SK-N-SH (cell line): Measurements from ENCODE around the gene PIGC. TPM values are rescaled to one million over a fixed set of nuclear protein-coding genes. Genes with fewer than 3 reads are reported as not detected.

Experiments used
- CTCF ChIA-PET: fragments of 300-600, 350-600 bp; formaldehyde crosslinking; extraction: SDS; loops from one replicate; lab custom pipeline; 2021; lab: Yijun Ruan, JAX
- POLR2A ChIA-PET: fragments of 350-600 bp; sonication (Branson Sonifier 250); formaldehyde crosslinking; extraction: SDS; loops from one replicate; lab custom pipeline; 2020; ENCODE audit warnings: antibody characterized with exemption, inconsistent platforms; lab: Yijun Ruan, JAX
- DNase-seq: peaks from one replicate; pipeline ENCODE4 v3.0.0; 2012
- H2AFZ ChIP-seq: fragments of 200-600 bp; sonication (generic); 2 replicates; pipeline ENCODE4 v1.8.1; 2016; ENCODE audit warnings: antibody characterized with exemption, mild to moderate bottlenecking, low read depth
- H3F3A ChIP-seq: fragments of 200-600 bp; sonication (generic); replicated peaks from 2 replicates; pipeline ENCODE3; 2016; ENCODE audit warnings: antibody characterized with exemption, mild to moderate bottlenecking; ENCODE audit not compliant: insufficient read depth
- H3K27ac ChIP-seq, 2 experiments: fragments of 200-500 bp in 1 of 2; fragments of 200-600 bp in 1 of 2; sonication (Bioruptor generic) in 1 of 2; sonication (generic), shearing (Covaris generic) in 1 of 2; 2 replicates each; pipeline versions ENCODE4 v1.5.1 to v1.6.1; 2014 to 2016; ENCODE audit warnings: low read depth in 2 of 2, inconsistent platforms in 1 of 2, low read length in 1 of 2, mild to moderate bottlenecking in 1 of 2, mixed read lengths in 1 of 2
- H3K27me3 ChIP-seq: fragments of 200-600 bp; sonication (generic), shearing (Covaris generic); 2 replicates; pipeline ENCODE4 v1.6.1; 2016; ENCODE audit warnings: mixed run types; ENCODE audit not compliant: insufficient read depth
- H3K36me3 ChIP-seq, 2 experiments: fragments of 200-500 bp in 1 of 2; fragments of 200-600 bp in 1 of 2; sonication (Bioruptor generic) in 1 of 2; sonication (generic) in 1 of 2; replicated peaks in 1 of 2; 2 replicates each; pipeline versions ENCODE3 to v1.5.1; 2014 to 2016; ENCODE audit warnings: low read length in 1 of 2, mild to moderate bottlenecking in 1 of 2; ENCODE audit not compliant: insufficient read depth in 2 of 2, control insufficient read depth in 1 of 2
- H3K4me1 ChIP-seq, 2 experiments: fragments of 200-500 bp in 1 of 2; fragments of 200-600 bp in 1 of 2; sonication (Bioruptor generic) in 1 of 2; sonication (generic), shearing (Covaris generic) in 1 of 2; 2 replicates each; pipeline versions ENCODE4 v1.5.1 to v1.6.1; 2014 to 2016; ENCODE audit warnings: low read depth in 1 of 2, low read length in 1 of 2, mixed run types in 1 of 2; ENCODE audit not compliant: insufficient read depth in 2 of 2, control insufficient read depth in 1 of 2
- H3K4me2 ChIP-seq: fragments of 200-600 bp; sonication (generic), shearing (Covaris generic); 2 replicates; pipeline ENCODE4 v1.6.1; 2017; ENCODE audit warnings: mixed run types
- H3K4me3 ChIP-seq, 2 experiments: fragments of 200-500 bp in 1 of 2; fragments of 200-600 bp in 1 of 2; sonication (Bioruptor generic) in 1 of 2; sonication (generic), shearing (Covaris generic) in 1 of 2; 2 replicates each; pipeline versions ENCODE4 v1.5.1 to v1.8.1; 2014 to 2016; ENCODE audit warnings: low read depth in 2 of 2, inconsistent platforms in 1 of 2, low read length in 1 of 2, mild to moderate bottlenecking in 1 of 2, mixed read lengths in 1 of 2, moderate library complexity in 1 of 2
- H3K79me2 ChIP-seq: fragments of 200-600 bp; sonication (generic); 2 replicates; pipeline ENCODE4 v1.8.1; 2017; ENCODE audit warnings: mild to moderate bottlenecking; ENCODE audit not compliant: insufficient read depth
- H3K9ac ChIP-seq: fragments of 200-600 bp; sonication (generic); 2 replicates; pipeline ENCODE4 v1.6.1; 2017; ENCODE audit warnings: mixed run types
- H3K9me2 ChIP-seq: fragments of 200-600 bp; sonication (generic); 2 replicates; pipeline ENCODE4 v1.6.1; 2017; ENCODE audit warnings: mixed run types
- H3K9me3 ChIP-seq: fragments of 200-600 bp; sonication (generic); 2 replicates; pipeline ENCODE4 v1.6.1; 2017; ENCODE audit warnings: mixed run types, mild to moderate bottlenecking, moderate library complexity
- H4K20me1 ChIP-seq: fragments of 200-600 bp; sonication (generic); 2 replicates; pipeline ENCODE4 v1.6.1; 2017; ENCODE audit warnings: mild to moderate bottlenecking, mixed run types; ENCODE audit not compliant: insufficient read depth
- EZH2phosphoT487 ChIP-seq: fragments of 200-600 bp; sonication (generic); IDR thresholded peaks from 2 replicates; pipeline ENCODE4 v1.6.1; 2017; ENCODE audit warnings: low read depth, mixed run types, mild to moderate bottlenecking, antibody characterized with exemption, moderate library complexity, borderline replicate concordance
- FOSL2 ChIP-seq: IDR thresholded peaks from 2 replicates; pipeline ENCODE4 v1.4.0; 2012; ENCODE audit warnings: low read depth, mild to moderate bottlenecking, moderate library complexity, borderline replicate concordance
- FOXJ3 ChIP-seq: sonication (generic); formaldehyde crosslinking; IDR thresholded peaks from 2 replicates; pipeline ENCODE4 v1.5.1; 2020; ENCODE audit warnings: mild to moderate bottlenecking, missing genetic modification reagents
- GABPA ChIP-seq: IDR thresholded peaks from 2 replicates; pipeline ENCODE4 v1.4.0; 2012; ENCODE audit warnings: low read depth, mild to moderate bottlenecking
- GATA2 ChIP-seq: sonication (generic); formaldehyde crosslinking; IDR thresholded peaks from 2 replicates; pipeline ENCODE4 v1.5.0; 2020; ENCODE audit warnings: mild to moderate bottlenecking, missing genetic modification reagents
- JUND ChIP-seq: IDR thresholded peaks from 2 replicates; pipeline ENCODE4 v1.4.0; 2012
- NRF1 ChIP-seq: IDR thresholded peaks from 2 replicates; pipeline ENCODE4 v1.6.1; 2012; ENCODE audit warnings: low read depth, mild to moderate bottlenecking, low read length
- RAD21 ChIP-seq: IDR thresholded peaks from 2 replicates; pipeline ENCODE4 v1.6.1; 2012; ENCODE audit warnings: mild to moderate bottlenecking, low read length
- RXRA ChIP-seq: IDR thresholded peaks from 2 replicates; pipeline ENCODE4 v1.4.0; 2012; ENCODE audit warnings: low read depth, mild to moderate bottlenecking, borderline replicate concordance
- SMC3 ChIP-seq: IDR thresholded peaks from 2 replicates; pipeline ENCODE4 v1.6.1; 2012; ENCODE audit warnings: low read depth, low read length, improper control_type of control experiment
- TCF12 ChIP-seq: IDR thresholded peaks from 2 replicates; pipeline ENCODE4 v1.4.0; 2012
- WGBS: methylation state at CpG from one replicate; pipeline ENCODE4 v1.1.6; 2017; ENCODE audit warnings: low lambda C conversion rate; 5-methylcytosine and 5-hydroxymethylcytosine counted together
- polyA plus RNA-seq, 3 experiments: library from polyadenylated mRNA; depleted of rRNA; stranded (reverse); fragments of >200 nt; gene quantifications; 2 replicates each; pipeline ENCODE4 v1.2.3, GENCODE V29; 2012
- TF ChIP-seq, protein P1 (sequence below): fragments of 150-350 bp; IDR thresholded peaks from 2 replicates; pipeline ENCODE4 v1.6.1; 2017; ENCODE audit warnings: antibody characterized with exemption, low read length, low read depth, borderline replicate concordance
- TF ChIP-seq, protein P2 (sequence below): fragments of 200-600 bp; sonication (generic); IDR thresholded peaks from 2 replicates; pipeline ENCODE4 v1.6.1; 2017; ENCODE audit warnings: antibody characterized with exemption, mild to moderate bottlenecking, moderate library complexity
- TF ChIP-seq, protein P3 (sequence below): IDR thresholded peaks from 2 replicates; pipeline ENCODE4 v1.4.0; 2012; ENCODE audit warnings: low read depth, borderline replicate concordance
- TF ChIP-seq, protein P4 (sequence below): IDR thresholded peaks from 2 replicates; pipeline ENCODE4 v1.6.1; 2012; ENCODE audit warnings: mild to moderate bottlenecking, low read depth, low read length, moderate library complexity
- TF ChIP-seq, protein P5 (sequence below): IDR thresholded peaks from 2 replicates; pipeline ENCODE4; 2012

Gene PIGC
- polyA plus RNA-seq, 1 of the 3 experiments (the other 2 are of a cell fraction): 20.6 TPM

DNA sequence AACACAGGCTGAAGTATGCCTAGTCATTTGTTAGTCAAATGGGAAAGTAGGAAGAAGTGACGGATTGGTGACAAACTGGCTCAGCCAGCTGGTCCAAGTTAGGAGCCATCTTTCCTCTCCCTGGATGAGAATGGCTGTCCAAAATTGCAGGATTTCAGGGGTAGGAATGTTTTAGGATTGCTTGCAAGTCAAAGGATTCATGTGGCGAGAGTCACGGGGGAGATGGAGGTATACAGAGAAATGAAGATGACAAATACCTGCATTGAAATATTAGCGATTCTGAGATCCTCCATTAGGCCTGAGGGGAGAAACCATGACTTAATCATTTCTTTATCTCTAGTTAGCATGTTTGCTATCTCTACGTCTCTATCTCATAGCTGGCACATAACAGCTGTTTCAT is 41.8 kb upstream of the PIGC start:
- no peaks in the 10 kb centered on the region for H3K9me2 ChIP-seq
- H2AFZ ChIP-seq: no peak overlapping the region
- DNase-seq: no peak
- H3K9ac ChIP-seq: no peak overlapping the region
- TF ChIP-seq, protein P1, sequence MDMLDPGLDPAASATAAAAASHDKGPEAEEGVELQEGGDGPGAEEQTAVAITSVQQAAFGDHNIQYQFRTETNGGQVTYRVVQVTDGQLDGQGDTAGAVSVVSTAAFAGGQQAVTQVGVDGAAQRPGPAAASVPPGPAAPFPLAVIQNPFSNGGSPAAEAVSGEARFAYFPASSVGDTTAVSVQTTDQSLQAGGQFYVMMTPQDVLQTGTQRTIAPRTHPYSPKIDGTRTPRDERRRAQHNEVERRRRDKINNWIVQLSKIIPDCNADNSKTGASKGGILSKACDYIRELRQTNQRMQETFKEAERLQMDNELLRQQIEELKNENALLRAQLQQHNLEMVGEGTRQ: no peak
- TF ChIP-seq, protein P2, sequence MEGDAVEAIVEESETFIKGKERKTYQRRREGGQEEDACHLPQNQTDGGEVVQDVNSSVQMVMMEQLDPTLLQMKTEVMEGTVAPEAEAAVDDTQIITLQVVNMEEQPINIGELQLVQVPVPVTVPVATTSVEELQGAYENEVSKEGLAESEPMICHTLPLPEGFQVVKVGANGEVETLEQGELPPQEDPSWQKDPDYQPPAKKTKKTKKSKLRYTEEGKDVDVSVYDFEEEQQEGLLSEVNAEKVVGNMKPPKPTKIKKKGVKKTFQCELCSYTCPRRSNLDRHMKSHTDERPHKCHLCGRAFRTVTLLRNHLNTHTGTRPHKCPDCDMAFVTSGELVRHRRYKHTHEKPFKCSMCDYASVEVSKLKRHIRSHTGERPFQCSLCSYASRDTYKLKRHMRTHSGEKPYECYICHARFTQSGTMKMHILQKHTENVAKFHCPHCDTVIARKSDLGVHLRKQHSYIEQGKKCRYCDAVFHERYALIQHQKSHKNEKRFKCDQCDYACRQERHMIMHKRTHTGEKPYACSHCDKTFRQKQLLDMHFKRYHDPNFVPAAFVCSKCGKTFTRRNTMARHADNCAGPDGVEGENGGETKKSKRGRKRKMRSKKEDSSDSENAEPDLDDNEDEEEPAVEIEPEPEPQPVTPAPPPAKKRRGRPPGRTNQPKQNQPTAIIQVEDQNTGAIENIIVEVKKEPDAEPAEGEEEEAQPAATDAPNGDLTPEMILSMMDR: no peak
- TF ChIP-seq FOXJ3: no peak
- no peak for TF ChIP-seq RAD21
- no peaks in the 10 kb centered on the region for H4K20me1 ChIP-seq
- no peak overlapping the region for H3K4me3 ChIP-seq
- H3K36me3 ChIP-seq: no peaks in the 10 kb centered on the region
- H3K9me3 ChIP-seq: no peaks in the 10 kb centered on the region
- H3K4me2 ChIP-seq: no peak overlapping the region
- H3K79me2 ChIP-seq: no peaks in the 10 kb centered on the region
- H3K27me3 ChIP-seq: peaks cover 6% of the 10 kb centered on the region; the same call in 1 of the 2 replicates
- H3K4me1 ChIP-seq: no peaks in the 10 kb centered on the region
- no peak overlapping the region for H3K27ac ChIP-seq
- 59% methylated on average over 5 of the region's 5 CpGs for WGBS
- POLR2A ChIA-PET: no interaction called here
- no peaks in the 10 kb centered on the region for H3F3A ChIP-seq
- CTCF ChIA-PET: no interaction called here

DNA sequence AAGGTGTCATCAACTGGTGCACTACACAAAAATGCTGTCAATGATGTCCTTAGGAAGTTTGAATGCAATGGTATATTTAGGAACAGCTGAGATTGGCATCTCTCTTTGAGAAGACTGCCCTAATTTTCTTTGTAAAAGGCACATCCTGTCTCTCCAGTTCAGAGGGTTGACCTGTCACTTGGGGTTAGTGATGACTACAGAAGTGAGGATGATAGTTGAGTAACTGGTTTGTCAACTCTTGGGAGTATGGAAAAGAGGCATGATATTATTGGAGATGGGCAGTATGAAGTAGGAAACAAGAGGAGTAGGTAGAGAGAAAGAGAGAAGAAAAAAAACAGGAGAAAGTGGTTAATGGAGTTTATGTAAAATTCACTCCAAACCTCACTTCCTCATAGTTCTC is 40.4 kb upstream of the PIGC start:
- DNase-seq: no peak
- no peaks in the 10 kb centered on the region for H3K79me2 ChIP-seq
- H3K4me1 ChIP-seq: no peaks in the 10 kb centered on the region
- H3K9me3 ChIP-seq: no peaks in the 10 kb centered on the region
- peaks cover 5% of the 10 kb centered on the region; the same call in 1 of the 2 replicates for H3K27me3 ChIP-seq
- no peak overlapping the region for H3K4me2 ChIP-seq
- H3K27ac ChIP-seq: no peak overlapping the region
- H2AFZ ChIP-seq: no peak overlapping the region
- ChIA-PET CTCF (no interaction called here), POLR2A (no interaction called here)
- no peaks in the 10 kb centered on the region for H4K20me1 ChIP-seq
- H3K9me2 ChIP-seq: no peaks in the 10 kb centered on the region
- no peak overlapping the region for H3K9ac ChIP-seq
- no peak overlapping the region for H3K4me3 ChIP-seq
- H3K36me3 ChIP-seq: no peaks in the 10 kb centered on the region
- TF ChIP-seq, protein P2: no peak
- no peak for TF ChIP-seq TCF12
- TF ChIP-seq, protein P1: no peak
- TF ChIP-seq NRF1: no peak
- TF ChIP-seq GABPA: no peak
- no peak for TF ChIP-seq SMC3
- TF ChIP-seq EZH2phosphoT487: no peak
- no peak for TF ChIP-seq RXRA
- no peak for TF ChIP-seq FOSL2
- no peak for TF ChIP-seq GATA2 (CRISPR knock-in tag)
- TF ChIP-seq, protein P3, sequence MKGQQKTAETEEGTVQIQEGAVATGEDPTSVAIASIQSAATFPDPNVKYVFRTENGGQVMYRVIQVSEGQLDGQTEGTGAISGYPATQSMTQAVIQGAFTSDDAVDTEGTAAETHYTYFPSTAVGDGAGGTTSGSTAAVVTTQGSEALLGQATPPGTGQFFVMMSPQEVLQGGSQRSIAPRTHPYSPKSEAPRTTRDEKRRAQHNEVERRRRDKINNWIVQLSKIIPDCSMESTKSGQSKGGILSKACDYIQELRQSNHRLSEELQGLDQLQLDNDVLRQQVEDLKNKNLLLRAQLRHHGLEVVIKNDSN: no peak
- TF ChIP-seq JUND: no peak
- TF ChIP-seq, protein P4, sequence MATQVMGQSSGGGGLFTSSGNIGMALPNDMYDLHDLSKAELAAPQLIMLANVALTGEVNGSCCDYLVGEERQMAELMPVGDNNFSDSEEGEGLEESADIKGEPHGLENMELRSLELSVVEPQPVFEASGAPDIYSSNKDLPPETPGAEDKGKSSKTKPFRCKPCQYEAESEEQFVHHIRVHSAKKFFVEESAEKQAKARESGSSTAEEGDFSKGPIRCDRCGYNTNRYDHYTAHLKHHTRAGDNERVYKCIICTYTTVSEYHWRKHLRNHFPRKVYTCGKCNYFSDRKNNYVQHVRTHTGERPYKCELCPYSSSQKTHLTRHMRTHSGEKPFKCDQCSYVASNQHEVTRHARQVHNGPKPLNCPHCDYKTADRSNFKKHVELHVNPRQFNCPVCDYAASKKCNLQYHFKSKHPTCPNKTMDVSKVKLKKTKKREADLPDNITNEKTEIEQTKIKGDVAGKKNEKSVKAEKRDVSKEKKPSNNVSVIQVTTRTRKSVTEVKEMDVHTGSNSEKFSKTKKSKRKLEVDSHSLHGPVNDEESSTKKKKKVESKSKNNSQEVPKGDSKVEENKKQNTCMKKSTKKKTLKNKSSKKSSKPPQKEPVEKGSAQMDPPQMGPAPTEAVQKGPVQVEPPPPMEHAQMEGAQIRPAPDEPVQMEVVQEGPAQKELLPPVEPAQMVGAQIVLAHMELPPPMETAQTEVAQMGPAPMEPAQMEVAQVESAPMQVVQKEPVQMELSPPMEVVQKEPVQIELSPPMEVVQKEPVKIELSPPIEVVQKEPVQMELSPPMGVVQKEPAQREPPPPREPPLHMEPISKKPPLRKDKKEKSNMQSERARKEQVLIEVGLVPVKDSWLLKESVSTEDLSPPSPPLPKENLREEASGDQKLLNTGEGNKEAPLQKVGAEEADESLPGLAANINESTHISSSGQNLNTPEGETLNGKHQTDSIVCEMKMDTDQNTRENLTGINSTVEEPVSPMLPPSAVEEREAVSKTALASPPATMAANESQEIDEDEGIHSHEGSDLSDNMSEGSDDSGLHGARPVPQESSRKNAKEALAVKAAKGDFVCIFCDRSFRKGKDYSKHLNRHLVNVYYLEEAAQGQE: no peak
- TF ChIP-seq, protein P5, sequence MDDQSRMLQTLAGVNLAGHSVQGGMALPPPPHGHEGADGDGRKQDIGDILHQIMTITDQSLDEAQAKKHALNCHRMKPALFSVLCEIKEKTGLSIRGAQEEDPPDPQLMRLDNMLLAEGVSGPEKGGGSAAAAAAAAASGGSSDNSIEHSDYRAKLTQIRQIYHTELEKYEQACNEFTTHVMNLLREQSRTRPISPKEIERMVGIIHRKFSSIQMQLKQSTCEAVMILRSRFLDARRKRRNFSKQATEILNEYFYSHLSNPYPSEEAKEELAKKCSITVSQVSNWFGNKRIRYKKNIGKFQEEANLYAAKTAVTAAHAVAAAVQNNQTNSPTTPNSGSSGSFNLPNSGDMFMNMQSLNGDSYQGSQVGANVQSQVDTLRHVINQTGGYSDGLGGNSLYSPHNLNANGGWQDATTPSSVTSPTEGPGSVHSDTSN: no peak
- no peaks in the 10 kb centered on the region for H3F3A ChIP-seq
